Caco-2 (cell line): ENCODE data around the gene AP3B1. TPM values are rescaled to one million over a fixed set of nuclear protein-coding genes. Genes with fewer than 3 reads are reported as not detected.
A peak's percentile ranks its signal among the peaks of the same experiment; 100 is the strongest.

Experiments used
- BruUV-seq: library from RNA; stranded (reverse); fragments of 400-500 nt; replicated peaks from 2 replicates; lab custom pipeline; 2021; lab: Mats Ljungman, UMichigan
- CTCF ChIA-PET: fragments of 300-600 bp; sonication (Branson Sonifier 250); formaldehyde crosslinking; loops from one replicate; lab custom pipeline; 2022; ENCODE audit warnings: antibody characterized with exemption; lab: Charles Lee
- POLR2A ChIA-PET: fragments of 300-600 bp; sonication (Branson Sonifier 250); formaldehyde crosslinking; loops from one replicate; lab custom pipeline; 2022; ENCODE audit warnings: antibody characterized with exemption; lab: Charles Lee
- DNase-seq, 2 experiments: peaks; one replicate each; pipeline versions ENCODE4 v3.0.0 to v3.0.0-alpha.2; 2020 to 2022
- H3K27me3 ChIP-seq: replicated peaks from 2 replicates; pipeline ENCODE4 v1.6.0; 2011; ENCODE audit warnings: low read length; ENCODE audit not compliant: control insufficient read depth, insufficient read depth
- H3K36me3 ChIP-seq: 2 replicates; pipeline ENCODE4 v1.5.1; 2011; ENCODE audit warnings: low read length; ENCODE audit not compliant: control insufficient read depth, insufficient read depth
- H3K4me1 ChIP-seq: fragments of 250-450 bp; sonication (Bioruptor Pico); 2 replicates; pipeline ENCODE4 v1.5.1; 2020; ENCODE audit warnings: mild to moderate bottlenecking
- H3K4me3 ChIP-seq: 2 replicates; pipeline ENCODE4 v1.5.1; 2011; ENCODE audit warnings: low read depth, mild to moderate bottlenecking, control low read depth, low read length
- H3K9me3 ChIP-seq: fragments of 250-450 bp; sonication (Bioruptor Pico); 2 replicates; pipeline ENCODE4 v1.5.1; 2020; ENCODE audit warnings: mild to moderate bottlenecking, moderate library complexity
- H3K27ac Mint-ChIP-seq: one replicate; pipeline ENCODE4 v1.8.0; 2022; ENCODE audit warnings: mixed read lengths; ENCODE audit not compliant: unreplicated experiment
- H3K27me3 Mint-ChIP-seq: one replicate; pipeline ENCODE4 v1.8.0; 2022; ENCODE audit warnings: mixed read lengths; ENCODE audit not compliant: insufficient read depth, unreplicated experiment
- H3K36me3 Mint-ChIP-seq: one replicate; pipeline ENCODE4 v1.8.0; 2022; ENCODE audit warnings: mild to moderate bottlenecking, mixed read lengths; ENCODE audit not compliant: insufficient read depth, unreplicated experiment
- H3K4me1 Mint-ChIP-seq: one replicate; pipeline ENCODE4 v1.8.0; 2022; ENCODE audit warnings: low read depth, mixed read lengths; ENCODE audit not compliant: unreplicated experiment
- H3K4me3 Mint-ChIP-seq: one replicate; pipeline ENCODE4 v1.8.0; 2022; ENCODE audit warnings: mild to moderate bottlenecking, moderate library complexity, mixed read lengths; ENCODE audit not compliant: unreplicated experiment
- H3K9me3 Mint-ChIP-seq: one replicate; pipeline ENCODE4 v1.8.0; 2022; ENCODE audit warnings: mixed read lengths; ENCODE audit not compliant: unreplicated experiment
- intact Hi-C: fragments of 100-400 bp; cut with micrococcal nuclease; formaldehyde crosslinking; loops from one replicate; pipeline ENCODE4 v1.10.0; 2022; ENCODE audit not compliant: unreplicated experiment
- total RNA-seq: library from RNA; stranded (reverse); gene quantifications from 2 replicates; pipeline ENCODE4 v1.2.3, GENCODE V29; 2022
- TF ChIP-seq, protein P1 (sequence below), 2 experiments: fragments of 200-600 bp in 1 of 2; IDR thresholded peaks; 1 replicate in 1 of 2; 2 replicates in 1 of 2; pipeline versions ENCODE4 v1.5.1 to v1.8.0; 2011 to 2022; ENCODE audit warnings: antibody characterized with exemption in 1 of 2, control low read depth in 1 of 2, inconsistent platforms in 1 of 2, low read depth in 1 of 2, low read length in 1 of 2, mild to moderate bottlenecking in 1 of 2, moderate library complexity in 1 of 2; ENCODE audit not compliant: insufficient read depth in 1 of 2, severe bottlenecking in 1 of 2, unreplicated experiment in 1 of 2

The AP3B1 gene
- total RNA-seq, 1 experiment from 2014 or later = 52.7 TPM

DNA sequence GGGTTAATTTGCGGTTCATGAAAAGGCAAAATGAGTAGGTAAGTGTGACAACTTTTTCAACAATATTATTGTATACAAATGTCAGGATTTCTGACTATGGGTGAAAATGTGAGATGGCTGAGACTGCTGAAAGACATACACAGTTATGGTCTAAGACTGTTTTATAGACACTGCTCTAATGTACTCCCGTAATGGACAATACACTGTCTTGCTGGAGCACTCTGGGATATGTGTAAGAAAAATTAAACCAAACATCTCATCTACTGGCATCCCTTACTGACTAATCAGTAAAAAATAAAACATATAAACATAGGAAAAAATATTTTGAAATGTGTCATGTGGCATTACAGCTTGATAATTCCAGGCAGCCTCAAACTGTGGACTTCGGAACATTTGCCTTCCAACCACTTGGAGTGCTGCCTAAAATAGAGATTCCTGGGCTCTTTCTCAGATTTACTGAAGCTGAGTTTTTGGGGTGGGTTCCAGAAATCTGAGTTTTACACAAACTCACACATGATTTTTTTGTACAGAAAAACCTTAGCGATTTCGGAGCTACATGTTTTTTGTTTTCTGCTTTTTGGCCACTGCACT, 284.5 kb downstream of the AP3B1 start:
- no peak overlapping the region for H3K4me3 ChIP-seq
- intact Hi-C loops = loop anchor here (5.0 kb wide), 1 partner anchor 368 kb away; no protein-coding TSS in a partner anchor
- H3K27me3 Mint-ChIP-seq = no peaks in the 10 kb centered on the region
- H3K36me3 ChIP-seq = no peaks in the 10 kb centered on the region
- ChIA-PET CTCF (interaction anchor here (0.7 kb wide), 1 partner anchor 127 kb away, joined by 3 read pairs; no protein-coding TSS in a partner anchor), POLR2A (no interaction called here)
- no TSS peak for BruUV-seq
- H3K27me3 ChIP-seq = no peaks in the 10 kb centered on the region
- no peak overlapping the region for H3K27ac Mint-ChIP-seq
- H3K4me3 Mint-ChIP-seq = no peak overlapping the region
- no peak for DNase-seq
- no peaks in the 10 kb centered on the region for H3K4me1 ChIP-seq
- H3K9me3 ChIP-seq = no peaks in the 10 kb centered on the region
- peaks cover 6% of the 10 kb centered on the region for H3K36me3 Mint-ChIP-seq
- TF ChIP-seq, protein P1, sequence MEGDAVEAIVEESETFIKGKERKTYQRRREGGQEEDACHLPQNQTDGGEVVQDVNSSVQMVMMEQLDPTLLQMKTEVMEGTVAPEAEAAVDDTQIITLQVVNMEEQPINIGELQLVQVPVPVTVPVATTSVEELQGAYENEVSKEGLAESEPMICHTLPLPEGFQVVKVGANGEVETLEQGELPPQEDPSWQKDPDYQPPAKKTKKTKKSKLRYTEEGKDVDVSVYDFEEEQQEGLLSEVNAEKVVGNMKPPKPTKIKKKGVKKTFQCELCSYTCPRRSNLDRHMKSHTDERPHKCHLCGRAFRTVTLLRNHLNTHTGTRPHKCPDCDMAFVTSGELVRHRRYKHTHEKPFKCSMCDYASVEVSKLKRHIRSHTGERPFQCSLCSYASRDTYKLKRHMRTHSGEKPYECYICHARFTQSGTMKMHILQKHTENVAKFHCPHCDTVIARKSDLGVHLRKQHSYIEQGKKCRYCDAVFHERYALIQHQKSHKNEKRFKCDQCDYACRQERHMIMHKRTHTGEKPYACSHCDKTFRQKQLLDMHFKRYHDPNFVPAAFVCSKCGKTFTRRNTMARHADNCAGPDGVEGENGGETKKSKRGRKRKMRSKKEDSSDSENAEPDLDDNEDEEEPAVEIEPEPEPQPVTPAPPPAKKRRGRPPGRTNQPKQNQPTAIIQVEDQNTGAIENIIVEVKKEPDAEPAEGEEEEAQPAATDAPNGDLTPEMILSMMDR (IDR thresholded peaks at IDR 0.05; ENCODE audit: insufficient read depth in 1 of 2, low read depth in 1 of 2, low read length in 1 of 2, severe bottlenecking in 1 of 2, unreplicated experiment in 1 of 2) = no peak
- H3K4me1 Mint-ChIP-seq = no peaks in the 10 kb centered on the region
- H3K9me3 Mint-ChIP-seq = no peaks in the 10 kb centered on the region

- Histone ChIP-seq H3K4me3 (no peak overlapping the region), H3K36me3 (no peaks in the 10 kb centered on the region), H3K27me3 (no peaks in the 10 kb centered on the region), H3K4me1 (no peaks in the 10 kb centered on the region), H3K9me3 (no peaks in the 10 kb centered on the region)
- no peak overlapping the region for H3K4me3 Mint-ChIP-seq
- CTCF ChIA-PET = interaction anchor here (0.7 kb wide), 1 partner anchor 887 kb away, joined by 3 read pairs; no protein-coding TSS in a partner anchor
- H3K36me3 Mint-ChIP-seq = peaks cover 6% of the 10 kb centered on the region
- no peak overlapping the region for H3K27ac Mint-ChIP-seq
- POLR2A ChIA-PET = no interaction called here
- BruUV-seq = no TSS peak
- H3K9me3 Mint-ChIP-seq = no peaks in the 10 kb centered on the region
- no peaks in the 10 kb centered on the region for H3K27me3 Mint-ChIP-seq
- intact Hi-C loops = loop anchor here (1.0 to 5.0 kb wide), 4 partner anchors 141 to 490 kb away; no protein-coding TSS in a partner anchor
- DNase-seq = peak in 1 of 2 experiments; percentile 38
- no peaks in the 10 kb centered on the region for H3K4me1 Mint-ChIP-seq
- TF ChIP-seq, protein P1 (IDR thresholded peaks at IDR 0.05; ENCODE audit: insufficient read depth in 1 of 2, low read depth in 1 of 2, low read length in 1 of 2, severe bottlenecking in 1 of 2, unreplicated experiment in 1 of 2) = peak; percentile 75 to 96
Observed at GRCh38 chr5:78008356-78008967, 286.0 kb downstream of the AP3B1 start.

DNA sequence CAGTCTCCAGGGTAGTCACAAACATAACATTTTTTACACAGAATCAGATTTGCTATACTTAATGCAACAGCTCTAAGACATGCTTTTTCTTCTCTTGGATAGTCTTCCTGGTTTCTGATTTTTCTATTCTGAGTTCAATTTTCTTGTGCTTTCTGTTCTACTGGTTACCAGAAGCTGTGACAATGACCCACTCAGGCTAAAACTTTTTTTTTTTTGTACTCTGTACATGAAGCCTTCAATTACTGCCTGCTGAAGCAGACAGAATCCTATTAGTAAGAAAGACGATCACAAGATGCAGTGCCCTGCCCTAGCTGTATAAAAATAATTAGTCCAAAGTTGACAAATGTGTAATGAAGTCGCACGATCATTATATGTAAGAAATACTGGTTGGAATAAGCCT, 287.3 kb downstream of the AP3B1 start:
- Histone ChIP-seq H3K9me3 (no peaks in the 10 kb centered on the region), H3K4me1 (no peaks in the 10 kb centered on the region), H3K27me3 (no peaks in the 10 kb centered on the region), H3K36me3 (no peaks in the 10 kb centered on the region), H3K4me3 (no peak overlapping the region)
- Mint-ChIP-seq H3K36me3 (peaks cover 5% of the 10 kb centered on the region), H3K4me3 (no peak overlapping the region), H3K27me3 (no peaks in the 10 kb centered on the region), H3K9me3 (no peaks in the 10 kb centered on the region), H3K27ac (no peak overlapping the region), H3K4me1 (no peaks in the 10 kb centered on the region)
- no TSS peak for BruUV-seq
- intact Hi-C loops = loop anchor here (5.0 kb wide), 1 partner anchor 365 kb away; no protein-coding TSS in a partner anchor
- ChIA-PET CTCF (interaction anchor here (0.6 to 1.0 kb wide), 3 partner anchors 41 to 447 kb away, joined by 3 to 6 read pairs (median 3); no protein-coding TSS in a partner anchor), POLR2A (no interaction called here)
- TF ChIP-seq, protein P1 (IDR thresholded peaks at IDR 0.05; ENCODE audit: insufficient read depth in 1 of 2, low read depth in 1 of 2, low read length in 1 of 2, severe bottlenecking in 1 of 2, unreplicated experiment in 1 of 2) = no peak
- no peak for DNase-seq
